AG04450 (cell line): ENCODE measurements around the gene SLIT3. TPM values are rescaled to one million over a fixed set of nuclear protein-coding genes. Genes with fewer than 3 reads are reported as not detected.

ENCODE experiments used
- CTCF ChIA-PET: fragments of 300-600, 350-600 bp; formaldehyde crosslinking; extraction: SDS; loops from one replicate; lab custom pipeline; 2022; ENCODE audit warnings: antibody characterized with exemption, inconsistent platforms; lab: Charles Lee
- POLR2A ChIA-PET: fragments of 350-600 bp; formaldehyde crosslinking; extraction: SDS; loops from one replicate; lab custom pipeline; 2021; ENCODE audit warnings: antibody characterized with exemption, inconsistent platforms; lab: Yijun Ruan, JAX
- DNase-seq: peaks from one replicate; pipeline ENCODE4 v3.0.0-alpha.2; 2011; ENCODE audit warnings: low read depth, low spot score
- H3K27ac ChIP-seq: one replicate; pipeline ENCODE4 v1.5.1; 2012; ENCODE audit warnings: low read depth, low read length, control low read depth
- H3K27me3 ChIP-seq: one replicate; pipeline ENCODE4 v1.6.0; 2012; ENCODE audit warnings: low read length; ENCODE audit not compliant: control insufficient read depth, insufficient read depth
- H3K4me3 ChIP-seq: 2 replicates; pipeline ENCODE4 v1.5.1; 2011; ENCODE audit warnings: mild to moderate bottlenecking, low read depth, low read length, control low read depth
- H3K9me3 ChIP-seq: 2 replicates; pipeline ENCODE4 v1.5.1; 2012; ENCODE audit warnings: low read length; ENCODE audit not compliant: control insufficient read depth, insufficient read depth
- polyA plus RNA-seq: library from polyadenylated mRNA; depleted of rRNA; stranded (reverse); fragments of >200 nt; gene quantifications from 2 replicates; pipeline ENCODE4 v1.2.3, GENCODE V29; 2011
- TF ChIP-seq, protein P1 (sequence below): IDR thresholded peaks from 2 replicates; pipeline ENCODE4 v1.5.1; 2011; ENCODE audit warnings: low read depth, low read length, control low read depth, inconsistent platforms

Gene SLIT3
- polyA plus RNA-seq, 1 experiment: 0.26 TPM

DNA sequence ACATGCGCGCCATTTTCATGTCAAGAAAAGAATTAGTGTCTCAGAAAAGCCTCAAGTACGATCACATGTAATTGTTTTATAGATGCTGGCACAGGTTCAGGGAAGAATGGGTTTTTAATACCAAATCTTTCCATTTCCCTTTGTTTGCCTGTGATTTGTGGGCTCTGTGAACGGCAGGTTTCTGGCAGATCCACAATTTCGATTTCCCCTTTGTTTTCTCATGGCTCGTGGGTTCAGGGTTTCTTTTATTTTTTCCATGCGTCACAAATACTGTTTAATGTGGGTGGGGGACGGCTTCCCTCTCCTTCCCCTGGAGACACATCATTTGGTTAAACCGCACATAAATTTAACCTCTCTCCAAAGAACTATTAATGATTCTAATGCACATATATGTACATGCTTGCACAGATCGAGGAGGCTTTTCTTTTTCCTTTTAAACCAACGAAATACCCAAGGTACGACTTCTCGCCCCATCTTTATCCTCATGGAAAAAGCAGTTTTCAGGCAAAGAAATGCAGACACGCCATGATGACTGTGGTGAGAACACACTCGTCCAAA lies 195.9 kb downstream of the SLIT3 start:
- Histone ChIP-seq H3K27me3 (no peaks in the 10 kb centered on the region), H3K9me3 (no peaks in the 10 kb centered on the region; the same call in 1 of the 2 replicates), H3K27ac (no peak overlapping the region), H3K4me3 (no peak overlapping the region)
- TF ChIP-seq, protein P1, sequence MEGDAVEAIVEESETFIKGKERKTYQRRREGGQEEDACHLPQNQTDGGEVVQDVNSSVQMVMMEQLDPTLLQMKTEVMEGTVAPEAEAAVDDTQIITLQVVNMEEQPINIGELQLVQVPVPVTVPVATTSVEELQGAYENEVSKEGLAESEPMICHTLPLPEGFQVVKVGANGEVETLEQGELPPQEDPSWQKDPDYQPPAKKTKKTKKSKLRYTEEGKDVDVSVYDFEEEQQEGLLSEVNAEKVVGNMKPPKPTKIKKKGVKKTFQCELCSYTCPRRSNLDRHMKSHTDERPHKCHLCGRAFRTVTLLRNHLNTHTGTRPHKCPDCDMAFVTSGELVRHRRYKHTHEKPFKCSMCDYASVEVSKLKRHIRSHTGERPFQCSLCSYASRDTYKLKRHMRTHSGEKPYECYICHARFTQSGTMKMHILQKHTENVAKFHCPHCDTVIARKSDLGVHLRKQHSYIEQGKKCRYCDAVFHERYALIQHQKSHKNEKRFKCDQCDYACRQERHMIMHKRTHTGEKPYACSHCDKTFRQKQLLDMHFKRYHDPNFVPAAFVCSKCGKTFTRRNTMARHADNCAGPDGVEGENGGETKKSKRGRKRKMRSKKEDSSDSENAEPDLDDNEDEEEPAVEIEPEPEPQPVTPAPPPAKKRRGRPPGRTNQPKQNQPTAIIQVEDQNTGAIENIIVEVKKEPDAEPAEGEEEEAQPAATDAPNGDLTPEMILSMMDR: no peak
- ChIA-PET CTCF (no interaction called here), POLR2A (no interaction called here)
- no peak for DNase-seq

DNA sequence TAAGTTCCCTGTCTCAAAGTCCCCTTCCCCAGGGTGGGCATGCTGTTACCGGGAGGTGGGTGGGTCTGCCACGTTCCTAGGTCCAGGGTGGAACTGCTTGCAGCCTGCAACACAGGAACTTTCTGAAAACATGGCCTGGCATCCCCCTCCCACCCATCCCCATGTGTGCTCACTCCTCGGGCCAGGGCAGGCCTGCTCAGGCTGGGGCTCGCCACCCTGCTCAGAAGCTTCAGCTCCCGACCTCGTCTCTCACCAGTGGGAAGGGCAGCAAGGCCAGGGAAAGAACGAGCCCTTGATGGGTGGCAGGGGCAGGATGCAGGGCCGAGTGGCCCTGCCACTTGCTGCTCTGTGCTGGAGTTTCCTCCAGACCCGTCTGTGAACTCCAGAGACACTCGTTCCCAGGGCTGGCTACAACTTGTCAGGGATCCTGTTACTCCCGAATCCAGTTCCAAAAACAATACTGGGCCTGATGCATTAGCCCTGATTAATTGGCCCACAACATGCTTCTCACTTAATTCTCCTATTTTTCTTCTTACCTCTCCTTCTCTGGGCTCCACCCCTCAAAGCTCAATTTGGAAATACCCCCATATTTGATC lies 197.3 kb downstream of the SLIT3 start:
- H3K4me3 ChIP-seq: no peak overlapping the region
- no peaks in the 10 kb centered on the region; the same call in 1 of the 2 replicates for H3K9me3 ChIP-seq
- DNase-seq: no peak
- no peak overlapping the region for H3K27ac ChIP-seq
- H3K27me3 ChIP-seq: no peaks in the 10 kb centered on the region
- TF ChIP-seq, protein P1: no peak
- ChIA-PET POLR2A (no interaction called here), CTCF (no interaction called here)

DNA sequence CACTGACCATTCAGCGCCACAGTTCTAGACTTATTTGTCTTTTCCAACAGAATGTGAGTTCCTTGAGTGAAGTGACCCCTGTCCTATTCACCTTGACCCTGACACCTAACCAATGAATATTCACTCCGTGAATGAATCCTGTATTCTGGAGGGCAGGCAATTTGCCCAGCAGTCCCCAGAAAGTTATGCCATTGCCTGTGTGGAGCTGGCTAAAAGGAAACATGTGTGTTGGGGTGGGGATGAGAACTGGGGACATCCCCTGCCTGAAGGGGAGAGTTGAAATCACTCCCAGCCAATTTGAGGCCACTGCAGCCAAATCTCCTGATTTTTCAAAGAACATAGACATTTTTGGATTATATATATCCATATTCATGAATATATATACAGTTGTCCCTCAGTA lies 199.0 kb downstream of the SLIT3 start:
- TF ChIP-seq, protein P1: no peak
- Histone ChIP-seq H3K27me3 (no peaks in the 10 kb centered on the region), H3K9me3 (no peaks in the 10 kb centered on the region; the same call in 1 of the 2 replicates), H3K4me3 (no peak overlapping the region), H3K27ac (no peak overlapping the region)
- CTCF ChIA-PET: interaction anchor here (0.6 kb wide), 1 partner anchor 154 kb away, joined by 3 read pairs; no protein-coding TSS in a partner anchor
- DNase-seq: no peak
- POLR2A ChIA-PET: no interaction called here

DNA sequence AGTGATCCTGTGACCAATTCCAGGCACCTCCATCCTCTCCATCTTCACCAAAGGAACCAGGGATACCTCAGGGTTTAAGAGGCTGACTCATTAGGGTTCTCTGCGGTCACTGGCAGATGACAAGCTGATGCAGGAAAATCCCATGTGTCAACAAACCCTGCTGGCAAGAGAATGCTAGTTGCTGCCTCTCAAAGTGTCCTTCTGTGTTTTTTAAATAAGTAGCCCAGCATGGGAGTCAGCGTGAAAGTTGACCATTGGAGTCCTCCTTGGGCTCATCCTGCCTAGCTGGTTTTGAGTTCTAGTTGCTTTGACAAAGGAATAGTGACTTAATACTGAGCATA lies 200.2 kb downstream of the SLIT3 start:
- POLR2A ChIA-PET: no interaction called here
- Histone ChIP-seq H3K4me3 (no peak overlapping the region), H3K27me3 (no peaks in the 10 kb centered on the region), H3K27ac (no peak overlapping the region), H3K9me3 (no peaks in the 10 kb centered on the region; the same call in 1 of the 2 replicates)
- DNase-seq: no peak
- TF ChIP-seq, protein P1: no peak
- CTCF ChIA-PET: no interaction called here
